HG03521 (cell line): Measurements from ENCODE around the gene C19orf25.

Experiments used
- ATAC-seq: cut with Tn5 transposase; IDR thresholded peaks from one replicate; pipeline ENCODE4 v1.9.1; 2021; ENCODE audit warnings: mild to moderate bottlenecking, moderate library complexity; ENCODE audit not compliant: unreplicated experiment

C19orf25 gene

GRCh38 chr19:1496714-1497577 is 17.9 kb upstream of the C19orf25 start:
- ATAC-seq, result no peak

- no peak for ATAC-seq
These were observed 17.0 kb upstream of the C19orf25 start for GRCh38 chr19:1495799-1496713.

GRCh38 chr19:1495051-1495798 is 16.2 kb upstream of the C19orf25 start:
- no peak for ATAC-seq

- ATAC-seq, result no peak
These were observed 15.2 kb upstream of the C19orf25 start for GRCh38 chr19:1494115-1494815.

- no peak for ATAC-seq
These were observed 13.5 kb upstream of the C19orf25 start for GRCh38 chr19:1492474-1493006.

- no peak for ATAC-seq
These were observed 12.8 kb upstream of the C19orf25 start for GRCh38 chr19:1491849-1492170.

GRCh38 chr19:1491114-1491848 is 12.3 kb upstream of the C19orf25 start, which contains the start of gene REEP6:
TSS of gene REEP6 (plus strand) at chr19:1491181. CDS start at chr19:1491270, 89 bp downstream.
- no peak for ATAC-seq

GRCh38 chr19:1490311-1491113 is 11.5 kb upstream of the C19orf25 start, which contains the start of gene PCSK4:
TSS of gene PCSK4 (minus strand) at chr19:1490350. CDS start at chr19:1490346, 4 bp downstream.
- ATAC-seq, result peak; percentile 87

GRCh38 chr19:1489463-1490310 is 10.7 kb upstream of the C19orf25 start:
- ATAC-seq, result no peak

- ATAC-seq, result no peak
These were observed 9.2 kb upstream of the C19orf25 start for GRCh38 chr19:1488282-1488601.

GRCh38 chr19:1487576-1488281 is 8.7 kb upstream of the C19orf25 start:
- no peak for ATAC-seq

- no peak for ATAC-seq
These were observed 7.9 kb upstream of the C19orf25 start for GRCh38 chr19:1486720-1487575.

GRCh38 chr19:1483979-1484428 is 5.0 kb upstream of the C19orf25 start:
- ATAC-seq, result no peak

- no peak for ATAC-seq
These were observed 4.3 kb upstream of the C19orf25 start for GRCh38 chr19:1483131-1483978.
